ENCODE results near the gene TMIGD3.

DNA sequence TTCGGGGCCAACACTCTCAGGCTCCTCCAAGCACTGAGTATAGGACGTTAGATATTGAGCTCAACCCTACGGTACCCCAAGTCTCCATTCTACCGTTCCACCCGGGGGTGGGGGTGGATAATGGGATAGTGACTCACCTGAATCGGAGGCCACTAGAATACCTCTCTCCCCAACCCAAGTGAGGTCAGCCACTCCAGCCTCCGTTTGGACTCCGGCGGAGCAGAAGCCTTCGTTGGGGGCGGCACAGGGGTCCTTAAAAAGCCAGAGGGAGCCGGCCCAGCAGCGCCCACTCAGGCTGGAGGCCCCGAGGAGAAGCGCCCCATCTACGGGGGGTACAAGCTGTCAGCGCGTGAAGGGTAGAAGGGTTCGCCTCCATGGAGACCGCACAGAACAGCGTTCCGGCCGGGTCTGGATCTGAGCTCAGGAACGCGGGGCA, 54.9 kb downstream of the TMIGD3 start:
- TF ChIP-seq, protein P1, sequence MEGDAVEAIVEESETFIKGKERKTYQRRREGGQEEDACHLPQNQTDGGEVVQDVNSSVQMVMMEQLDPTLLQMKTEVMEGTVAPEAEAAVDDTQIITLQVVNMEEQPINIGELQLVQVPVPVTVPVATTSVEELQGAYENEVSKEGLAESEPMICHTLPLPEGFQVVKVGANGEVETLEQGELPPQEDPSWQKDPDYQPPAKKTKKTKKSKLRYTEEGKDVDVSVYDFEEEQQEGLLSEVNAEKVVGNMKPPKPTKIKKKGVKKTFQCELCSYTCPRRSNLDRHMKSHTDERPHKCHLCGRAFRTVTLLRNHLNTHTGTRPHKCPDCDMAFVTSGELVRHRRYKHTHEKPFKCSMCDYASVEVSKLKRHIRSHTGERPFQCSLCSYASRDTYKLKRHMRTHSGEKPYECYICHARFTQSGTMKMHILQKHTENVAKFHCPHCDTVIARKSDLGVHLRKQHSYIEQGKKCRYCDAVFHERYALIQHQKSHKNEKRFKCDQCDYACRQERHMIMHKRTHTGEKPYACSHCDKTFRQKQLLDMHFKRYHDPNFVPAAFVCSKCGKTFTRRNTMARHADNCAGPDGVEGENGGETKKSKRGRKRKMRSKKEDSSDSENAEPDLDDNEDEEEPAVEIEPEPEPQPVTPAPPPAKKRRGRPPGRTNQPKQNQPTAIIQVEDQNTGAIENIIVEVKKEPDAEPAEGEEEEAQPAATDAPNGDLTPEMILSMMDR (IDR thresholded peaks at IDR 0.05) = no peak
- no peak for TF ChIP-seq POLR2A (IDR thresholded peaks at IDR 0.05)
